ENCODE results near the gene PTPRE.

Gene PTPRE

GRCh38 chr10:128067691-128068397, 160.9 kb downstream of the PTPRE start:
- no peak for DNase-seq (ENCODE audit: low read depth, low spot score)
- Histone ChIP-seq H3K36me3 (ENCODE audit: insufficient read depth, insufficient read length, low read length) (peaks cover 4% of the 10 kb centered on the region), H3K27me3 (ENCODE audit: insufficient read depth, insufficient read length) (no peaks in the 10 kb centered on the region), H3K4me1 (ENCODE audit: insufficient read depth, insufficient read length) (peaks cover 10% of the 10 kb centered on the region), H3K9ac (ENCODE audit: insufficient read length, low read depth) (no peak overlapping the region), H3K9me3 (ENCODE audit: insufficient read depth, low read length) (no peaks in the 10 kb centered on the region), H3K4me3 (ENCODE audit: insufficient read length, low read depth) (no peak overlapping the region)
- TF ChIP-seq ZNF274 (IDR thresholded peaks at IDR 0.05; ENCODE audit: low read depth, low read length) (no peak), SUZ12 (IDR thresholded peaks at IDR 0.05; ENCODE audit: extremely low read depth, insufficient read depth, insufficient read length) (no peak), YY1 (IDR thresholded peaks at IDR 0.05; ENCODE audit: insufficient read depth, insufficient read length) (no peak)

GRCh38 chr10:128068398-128069285, 161.7 kb downstream of the PTPRE start:
- H3K4me1 ChIP-seq (ENCODE audit: insufficient read depth, insufficient read length) = peaks cover 9% of the 10 kb centered on the region
- TF ChIP-seq SUZ12 (IDR thresholded peaks at IDR 0.05; ENCODE audit: extremely low read depth, insufficient read depth, insufficient read length) (no peak), ZNF274 (IDR thresholded peaks at IDR 0.05; ENCODE audit: low read depth, low read length) (no peak), YY1 (IDR thresholded peaks at IDR 0.05; ENCODE audit: insufficient read depth, insufficient read length) (no peak)
- H3K9ac ChIP-seq (ENCODE audit: insufficient read length, low read depth) = no peak overlapping the region
- DNase-seq (ENCODE audit: low read depth, low spot score) = no peak
- H3K36me3 ChIP-seq (ENCODE audit: insufficient read depth, insufficient read length, low read length) = peaks cover 4% of the 10 kb centered on the region
- H3K4me3 ChIP-seq (ENCODE audit: insufficient read length, low read depth) = no peak overlapping the region
- H3K27me3 ChIP-seq (ENCODE audit: insufficient read depth, insufficient read length) = no peaks in the 10 kb centered on the region
- H3K9me3 ChIP-seq (ENCODE audit: insufficient read depth, low read length) = no peaks in the 10 kb centered on the region

GRCh38 chr10:128069351-128070051, 162.6 kb downstream of the PTPRE start:
- TF ChIP-seq SUZ12 (IDR thresholded peaks at IDR 0.05; ENCODE audit: extremely low read depth, insufficient read depth, insufficient read length) (no peak), ZNF274 (IDR thresholded peaks at IDR 0.05; ENCODE audit: low read depth, low read length) (no peak), YY1 (IDR thresholded peaks at IDR 0.05; ENCODE audit: insufficient read depth, insufficient read length) (no peak)
- Histone ChIP-seq H3K36me3 (ENCODE audit: insufficient read depth, insufficient read length, low read length) (peaks cover 4% of the 10 kb centered on the region), H3K27me3 (ENCODE audit: insufficient read depth, insufficient read length) (no peaks in the 10 kb centered on the region), H3K4me3 (ENCODE audit: insufficient read length, low read depth) (no peak overlapping the region), H3K4me1 (ENCODE audit: insufficient read depth, insufficient read length) (peaks cover 3% of the 10 kb centered on the region), H3K9me3 (ENCODE audit: insufficient read depth, low read length) (no peaks in the 10 kb centered on the region), H3K9ac (ENCODE audit: insufficient read length, low read depth) (no peak overlapping the region)
- peak; percentile 48 for DNase-seq (ENCODE audit: low read depth, low spot score)

- H3K36me3 ChIP-seq (ENCODE audit: insufficient read depth, insufficient read length, low read length) = peaks cover 4% of the 10 kb centered on the region
These were observed 163.3 kb downstream of the PTPRE start for GRCh38 chr10:128070161-128070560.

GRCh38 chr10:128070721-128071416, 164.0 kb downstream of the PTPRE start:
- no peak for DNase-seq (ENCODE audit: low read depth, low spot score)
- H3K27me3 ChIP-seq (ENCODE audit: insufficient read depth, insufficient read length) = no peaks in the 10 kb centered on the region
- TF ChIP-seq YY1 (IDR thresholded peaks at IDR 0.05; ENCODE audit: insufficient read depth, insufficient read length) = no peak
- no peak for TF ChIP-seq SUZ12 (IDR thresholded peaks at IDR 0.05; ENCODE audit: extremely low read depth, insufficient read depth, insufficient read length)
- TF ChIP-seq ZNF274 (IDR thresholded peaks at IDR 0.05; ENCODE audit: low read depth, low read length) = no peak
- H3K9ac ChIP-seq (ENCODE audit: insufficient read length, low read depth) = no peak overlapping the region
- peaks cover 3% of the 10 kb centered on the region for H3K4me1 ChIP-seq (ENCODE audit: insufficient read depth, insufficient read length)
- no peaks in the 10 kb centered on the region for H3K9me3 ChIP-seq (ENCODE audit: insufficient read depth, low read length)
- no peak overlapping the region for H3K4me3 ChIP-seq (ENCODE audit: insufficient read length, low read depth)
- H3K36me3 ChIP-seq (ENCODE audit: insufficient read depth, insufficient read length, low read length) = peaks cover 4% of the 10 kb centered on the region

More at GRCh38 chr10:128070161-128070560, 163.3 kb downstream of the PTPRE start:
- Histone ChIP-seq H3K4me3 (ENCODE audit: insufficient read length, low read depth) (no peak overlapping the region), H3K27me3 (ENCODE audit: insufficient read depth, insufficient read length) (no peaks in the 10 kb centered on the region), H3K9me3 (ENCODE audit: insufficient read depth, low read length) (no peaks in the 10 kb centered on the region), H3K4me1 (ENCODE audit: insufficient read depth, insufficient read length) (peaks cover 3% of the 10 kb centered on the region), H3K9ac (ENCODE audit: insufficient read length, low read depth) (no peak overlapping the region)
- no peak for DNase-seq (ENCODE audit: low read depth, low spot score)
- TF ChIP-seq ZNF274 (IDR thresholded peaks at IDR 0.05; ENCODE audit: low read depth, low read length) (no peak), SUZ12 (IDR thresholded peaks at IDR 0.05; ENCODE audit: extremely low read depth, insufficient read depth, insufficient read length) (no peak), YY1 (IDR thresholded peaks at IDR 0.05; ENCODE audit: insufficient read depth, insufficient read length) (no peak)

GRCh38 chr10:128071417-128071782, 164.5 kb downstream of the PTPRE start:
- TF ChIP-seq ZNF274 (IDR thresholded peaks at IDR 0.05; ENCODE audit: low read depth, low read length) = no peak
- no peak for TF ChIP-seq SUZ12 (IDR thresholded peaks at IDR 0.05; ENCODE audit: extremely low read depth, insufficient read depth, insufficient read length)
- no peak for TF ChIP-seq YY1 (IDR thresholded peaks at IDR 0.05; ENCODE audit: insufficient read depth, insufficient read length)
- Histone ChIP-seq H3K36me3 (ENCODE audit: insufficient read depth, insufficient read length, low read length) (peaks cover 4% of the 10 kb centered on the region), H3K4me1 (ENCODE audit: insufficient read depth, insufficient read length) (peaks cover 3% of the 10 kb centered on the region)

More at GRCh38 chr10:128071417-128071782, 164.5 kb downstream of the PTPRE start:
- Histone ChIP-seq H3K4me3 (ENCODE audit: insufficient read length, low read depth) (no peak overlapping the region), H3K9ac (ENCODE audit: insufficient read length, low read depth) (no peak overlapping the region), H3K27me3 (ENCODE audit: insufficient read depth, insufficient read length) (no peaks in the 10 kb centered on the region), H3K9me3 (ENCODE audit: insufficient read depth, low read length) (no peaks in the 10 kb centered on the region)
- no peak for DNase-seq (ENCODE audit: low read depth, low spot score)
